HTERT RPE-1 (cell line): ENCODE results near the gene CD81.

Experiments
- in situ Hi-C: fragments of 300-500 bp; cut with MboI; formaldehyde crosslinking; loops from 4 replicates; pipeline ENCODE4 v1.14.3; 2020; ENCODE audit warnings: low sequenced_read_pairs

Gene CD81

DNA sequence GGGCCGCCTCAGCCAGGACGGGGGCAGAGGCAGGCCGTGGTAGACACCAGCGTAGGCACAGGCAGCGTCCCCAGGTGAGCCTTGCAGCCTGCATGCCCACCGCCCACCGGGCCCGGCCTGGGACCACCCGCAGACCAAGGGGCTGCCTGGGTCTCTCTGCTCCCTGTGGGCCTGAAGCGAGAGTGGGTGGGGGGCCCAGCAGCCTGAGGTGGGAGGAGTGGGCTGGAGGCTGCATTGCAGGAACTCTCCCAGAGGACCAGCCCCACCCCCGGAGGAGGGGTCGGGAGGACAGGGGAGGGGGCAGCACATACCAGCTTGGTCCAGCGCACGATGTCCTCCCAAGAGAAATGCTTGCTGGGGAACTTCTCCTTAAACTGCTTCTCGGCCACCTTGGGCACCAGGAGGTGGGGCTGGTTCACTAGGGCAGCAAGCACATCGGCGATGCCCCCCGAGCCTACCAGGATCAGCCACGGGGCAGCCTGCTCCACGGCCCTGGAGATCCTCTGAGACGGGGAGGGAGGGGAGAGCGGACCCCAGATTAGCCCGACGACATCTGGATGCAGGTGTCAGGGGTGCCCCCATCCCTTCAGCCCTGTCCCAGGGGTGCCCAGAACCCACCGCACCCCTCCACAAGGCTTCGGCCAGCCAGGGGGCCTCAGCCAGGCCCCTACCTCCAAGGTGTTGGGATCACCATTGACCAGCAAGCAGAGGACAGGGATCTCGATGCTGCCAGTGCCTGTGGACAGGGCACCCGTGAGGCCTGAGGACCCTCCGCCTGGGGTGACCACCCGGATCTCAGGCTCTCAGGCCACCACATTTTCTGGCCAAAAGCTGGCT lies 41.0 kb downstream of the CD81 start:
- in situ Hi-C loops: no loop called here

DNA sequence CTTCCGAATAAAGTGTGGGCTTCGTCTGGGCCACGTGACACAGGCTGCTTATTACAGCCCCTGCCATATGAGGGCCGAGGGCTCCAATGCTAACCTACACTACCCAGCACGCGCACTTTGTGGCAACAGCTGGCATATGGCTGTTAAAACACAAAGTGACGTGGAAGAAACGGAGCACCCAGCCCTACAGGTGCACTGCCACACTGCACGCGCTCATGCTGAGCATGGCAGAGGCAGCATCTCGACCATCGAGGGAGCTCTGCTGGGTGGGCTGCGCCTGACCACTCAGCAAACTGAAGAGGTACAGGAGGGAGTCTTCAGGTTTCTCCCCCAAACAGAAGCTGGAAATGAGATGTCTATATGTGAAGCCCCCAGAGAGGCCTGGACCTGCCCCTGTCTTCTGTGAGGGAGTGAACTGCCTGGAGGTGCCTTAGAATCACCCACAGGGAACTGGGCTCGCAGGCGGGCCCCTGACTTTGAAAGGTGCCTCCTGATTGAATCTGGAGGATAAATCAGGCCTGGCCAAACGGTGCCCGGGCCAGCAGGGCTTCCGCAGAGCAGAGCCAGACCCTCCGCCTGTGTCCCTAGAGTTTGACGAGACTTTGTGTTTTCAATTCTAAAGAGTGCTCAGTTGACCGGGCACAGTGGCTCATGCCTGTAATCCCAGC lies 41.7 kb downstream of the CD81 start:
- in situ Hi-C loops: no loop called here

DNA sequence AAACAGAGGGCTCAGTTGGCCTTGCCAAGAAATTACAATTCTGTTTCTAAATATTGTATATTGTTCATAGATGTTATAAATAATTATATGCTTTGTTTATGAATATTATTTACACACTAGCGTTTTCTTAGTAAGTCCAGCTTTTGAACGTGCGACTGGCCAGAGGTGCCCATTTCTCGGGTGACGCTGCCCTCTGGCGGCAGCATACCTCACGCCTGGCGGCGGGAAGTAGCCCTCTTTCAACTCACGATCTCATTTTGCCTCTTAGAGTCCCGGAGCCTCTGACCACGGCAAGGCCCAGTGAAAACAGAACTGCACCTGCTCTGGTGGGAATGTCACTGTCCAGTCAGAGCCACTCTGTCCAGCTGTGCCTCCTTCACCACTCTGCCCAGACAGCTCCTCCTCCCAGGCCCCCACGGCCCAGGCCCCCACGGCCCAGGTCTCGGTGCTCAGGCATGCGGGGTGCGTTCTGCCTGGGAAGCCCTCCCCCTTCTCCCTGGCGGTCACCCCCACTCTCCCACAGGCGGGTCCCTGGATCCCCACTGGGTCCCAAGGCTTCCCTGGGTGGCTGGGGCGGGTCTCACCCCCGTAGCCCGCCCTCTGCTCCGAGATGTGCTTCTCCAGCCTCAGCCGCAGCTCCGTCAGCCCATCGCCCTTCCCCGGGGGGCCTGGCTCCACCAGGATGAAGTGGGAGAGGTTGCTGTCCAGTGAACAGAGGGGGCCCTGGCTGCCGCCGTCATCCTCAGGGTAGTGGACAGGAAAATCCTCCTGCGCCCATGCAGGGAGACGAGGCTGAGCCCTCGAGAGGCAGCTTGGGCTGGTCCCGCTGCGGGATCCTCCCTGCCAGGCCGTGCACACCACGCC lies 42.8 kb downstream of the CD81 start:
- in situ Hi-C loops: no loop called here

DNA sequence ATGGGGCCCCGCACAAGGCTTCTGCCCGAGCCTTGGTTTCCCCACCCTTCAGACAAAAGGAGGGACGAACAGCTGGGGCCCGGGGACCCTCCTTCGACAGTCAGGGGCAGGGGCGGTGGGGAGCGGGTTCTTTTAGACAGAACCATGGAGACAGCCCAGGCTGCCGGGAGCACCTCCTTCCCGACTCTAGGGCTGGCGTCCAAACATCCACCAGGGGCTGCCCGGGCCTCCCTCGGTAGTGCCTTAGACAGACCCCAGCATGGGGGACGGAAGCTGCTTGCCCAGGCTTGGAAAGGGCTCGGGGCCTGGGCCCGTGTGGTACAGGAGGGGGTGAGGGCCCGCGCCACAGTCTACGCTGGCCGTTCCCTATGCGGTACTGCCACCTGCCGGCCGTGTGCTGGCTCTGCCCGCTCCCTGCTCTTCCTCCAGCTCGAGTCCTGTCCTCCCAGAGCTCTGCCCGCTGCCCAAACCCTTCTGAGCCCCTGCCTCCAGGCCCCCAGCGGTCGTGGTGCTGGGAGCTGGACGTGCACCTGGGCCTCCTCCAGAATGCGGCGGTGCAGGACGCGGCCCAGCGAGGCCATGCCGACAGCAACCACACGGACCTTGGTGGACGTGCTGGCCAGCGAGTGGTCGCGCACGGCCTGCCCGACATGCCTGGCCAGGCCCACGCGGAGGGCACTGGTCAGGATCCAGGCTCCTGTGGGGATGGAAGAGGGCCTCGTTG lies 43.6 kb downstream of the CD81 start:
- in situ Hi-C loops: no loop called here

DNA sequence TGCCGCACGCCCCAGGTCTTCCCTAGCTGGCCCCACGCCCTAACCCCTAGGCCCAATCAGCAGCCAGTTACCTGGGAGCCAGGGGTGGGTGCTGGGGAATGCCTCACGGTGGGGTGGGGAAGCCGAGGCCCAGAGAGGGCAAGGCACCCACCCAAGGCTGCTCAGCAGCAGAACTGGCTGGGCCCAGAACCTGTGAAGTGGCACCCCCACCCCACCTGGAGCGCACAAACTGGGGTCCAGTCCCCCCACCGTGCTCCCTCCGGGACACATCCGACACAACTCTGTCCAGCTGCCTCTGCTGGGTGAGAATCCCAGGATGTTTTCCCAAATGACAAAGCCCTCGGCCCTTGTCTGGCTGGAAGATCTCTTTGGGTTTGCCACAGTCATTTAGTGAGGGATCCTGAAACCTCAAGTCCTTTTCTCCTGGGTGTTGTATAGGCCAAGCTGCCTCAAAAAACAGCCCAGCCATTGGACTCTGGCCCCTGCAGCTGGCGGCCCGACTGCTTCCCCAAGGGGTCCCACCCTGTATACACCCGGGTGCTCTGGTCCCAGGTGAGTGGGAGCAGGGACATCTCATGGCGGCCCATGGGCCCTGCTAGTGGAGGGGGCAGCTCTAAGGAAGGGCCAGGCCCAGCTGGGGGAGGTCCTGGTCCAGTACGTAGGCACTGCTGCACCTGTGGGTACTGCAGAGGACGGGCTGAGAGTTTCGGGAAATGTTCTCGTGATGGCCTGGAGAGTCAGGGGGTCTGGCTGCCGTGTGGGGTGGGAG lies 44.3 kb downstream of the CD81 start:
- in situ Hi-C loops: no loop called here

DNA sequence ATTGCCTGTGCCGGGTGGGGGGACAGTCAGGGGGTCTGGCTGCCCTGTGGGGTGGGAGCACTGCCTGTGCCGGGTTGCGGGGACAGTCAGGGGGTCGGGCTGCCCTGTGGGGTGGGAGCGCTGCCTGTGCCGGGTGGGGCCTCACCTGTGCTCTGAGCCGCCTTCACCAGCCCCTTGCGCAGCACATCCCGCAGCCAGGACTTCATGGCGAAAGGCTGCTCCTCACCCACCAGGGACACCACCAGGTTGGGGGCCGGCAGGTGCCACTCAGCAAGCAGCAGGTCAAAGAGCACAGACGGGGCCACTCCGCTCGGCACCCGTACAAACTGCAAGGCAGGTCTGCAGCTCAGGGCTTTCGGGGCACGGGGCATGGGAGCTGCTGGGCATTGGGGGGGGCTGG lies 44.9 kb downstream of the CD81 start:
- in situ Hi-C loops: no loop called here

DNA sequence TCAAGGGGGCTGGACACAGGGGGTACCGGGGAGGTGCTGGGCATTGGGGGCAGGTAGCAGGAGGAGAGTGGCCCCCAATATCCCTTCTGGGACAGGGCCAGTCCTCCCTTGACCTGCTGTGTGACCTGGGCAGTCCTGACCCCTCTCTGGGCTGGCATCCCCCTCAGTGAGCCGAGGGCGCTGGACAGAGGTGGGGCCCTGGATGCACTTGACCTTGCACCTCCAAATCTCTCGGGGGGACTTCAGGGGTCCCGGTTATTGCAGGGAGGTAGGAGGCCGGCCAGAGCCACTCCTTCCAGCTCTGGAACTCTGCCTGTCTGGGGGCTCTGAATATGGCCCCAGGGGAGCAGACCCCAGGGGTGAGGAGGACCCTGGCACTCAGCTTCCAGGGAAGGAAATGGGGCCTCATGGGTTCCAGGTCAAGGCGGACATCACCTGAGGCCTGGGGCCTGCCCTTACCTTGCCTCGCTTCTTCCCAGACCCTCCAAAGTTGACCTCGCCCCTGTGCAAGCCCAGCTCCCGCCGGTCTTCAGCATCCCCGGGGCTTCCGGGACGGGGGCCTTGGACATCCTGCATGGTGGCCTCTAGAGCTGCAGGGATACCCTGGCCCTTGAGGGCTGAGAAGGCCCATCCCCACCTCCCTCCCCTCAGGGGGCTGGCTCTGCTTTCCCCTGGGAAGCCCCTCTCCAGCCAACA lies 45.5 kb downstream of the CD81 start:
- in situ Hi-C loops: no loop called here

DNA sequence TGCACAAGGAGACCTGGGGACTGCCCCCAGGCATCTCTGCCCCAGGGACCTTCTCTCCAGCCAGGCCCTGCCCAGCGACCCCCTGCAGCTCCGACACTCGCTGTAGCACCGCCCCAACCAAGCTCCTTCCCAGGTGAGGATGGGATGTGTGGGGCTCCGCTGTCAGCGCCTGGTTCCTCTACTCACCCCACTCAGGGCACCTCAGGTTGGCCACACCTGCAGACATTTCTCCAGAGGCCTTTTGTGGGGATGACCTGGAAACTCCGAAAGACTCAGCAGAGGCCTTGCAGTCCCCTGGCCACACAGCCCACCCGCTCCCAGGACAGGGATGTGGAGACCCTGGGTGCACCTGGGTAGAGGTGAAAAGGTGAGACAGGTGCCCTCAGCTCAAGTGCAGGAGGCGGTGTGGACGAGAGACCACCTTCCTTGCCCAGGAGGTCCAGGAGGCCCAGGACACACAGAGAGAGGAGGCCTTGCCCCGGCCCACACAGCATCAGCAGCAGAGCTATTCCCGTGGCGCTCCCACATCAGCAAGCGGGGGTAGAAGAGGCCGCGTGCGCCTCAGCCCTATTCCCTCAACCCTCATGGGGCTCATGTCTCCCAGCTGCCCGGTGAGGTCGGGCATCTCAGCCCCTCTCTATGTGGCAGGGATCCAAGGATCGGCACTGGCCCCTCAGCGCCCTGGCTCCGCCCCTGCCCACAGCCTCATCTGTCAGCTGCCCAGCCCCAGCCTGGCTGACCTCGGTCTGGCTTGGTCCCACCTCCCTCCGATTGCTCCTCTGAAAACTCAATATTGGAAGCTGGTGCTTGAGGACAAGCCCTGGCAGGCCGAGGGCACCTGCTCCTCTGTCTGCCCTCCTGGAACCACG lies 46.3 kb downstream of the CD81 start:
- in situ Hi-C loops: no loop called here

DNA sequence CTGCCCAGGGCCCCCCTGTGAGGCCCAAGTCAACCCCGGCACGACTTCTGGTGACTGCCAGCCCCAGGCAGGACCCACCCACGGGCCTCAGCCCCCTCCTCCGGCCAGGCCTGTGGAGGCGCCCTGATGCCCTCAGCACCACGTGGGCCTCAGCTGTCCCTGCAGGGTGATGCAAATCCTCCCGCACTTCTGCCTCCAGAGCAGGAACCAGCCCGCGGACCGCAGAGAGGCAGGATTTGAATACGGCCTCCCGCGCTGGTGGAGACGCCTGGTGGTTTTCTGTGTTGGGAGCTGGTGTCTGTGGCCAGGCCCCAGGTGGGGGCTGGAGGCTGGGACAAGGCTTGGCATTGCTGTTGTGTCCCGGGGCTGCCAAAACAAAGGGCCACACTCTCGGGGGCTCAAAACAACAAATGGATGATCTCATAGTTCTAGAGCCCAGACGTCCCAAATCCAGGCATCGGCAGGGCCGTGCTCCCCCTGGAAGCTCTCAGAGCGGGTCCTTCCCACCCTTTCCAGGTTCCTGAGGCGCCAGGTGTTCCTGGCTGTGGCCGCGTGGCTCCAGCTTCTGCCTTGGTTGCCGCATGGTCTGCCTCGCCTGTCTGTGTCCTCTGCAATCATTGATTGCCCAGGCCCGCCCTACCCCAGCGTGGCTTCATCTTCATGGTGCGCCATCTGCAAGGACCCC lies 47.8 kb downstream of the CD81 start:
- in situ Hi-C loops: no loop called here

DNA sequence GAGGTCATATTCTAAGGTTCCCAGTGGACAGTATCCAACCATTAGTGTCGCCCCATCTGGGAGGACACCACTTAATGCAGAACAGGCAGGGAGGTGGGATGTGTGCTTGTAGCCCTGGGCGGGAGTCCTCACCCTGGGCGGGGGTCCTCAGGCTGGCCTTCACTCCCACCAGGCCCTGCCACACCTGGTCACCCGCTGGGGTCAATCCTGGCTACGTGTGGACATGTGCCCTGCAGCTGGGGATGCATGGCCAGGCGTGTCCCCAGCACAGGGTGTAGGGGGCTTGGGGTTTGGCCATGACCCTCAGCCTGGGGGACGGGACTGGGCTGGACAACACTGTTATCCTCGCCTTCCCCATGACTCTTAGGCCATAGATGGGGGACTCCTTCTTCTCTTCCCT lies 48.4 kb downstream of the CD81 start:
- in situ Hi-C loops: no loop called here

DNA sequence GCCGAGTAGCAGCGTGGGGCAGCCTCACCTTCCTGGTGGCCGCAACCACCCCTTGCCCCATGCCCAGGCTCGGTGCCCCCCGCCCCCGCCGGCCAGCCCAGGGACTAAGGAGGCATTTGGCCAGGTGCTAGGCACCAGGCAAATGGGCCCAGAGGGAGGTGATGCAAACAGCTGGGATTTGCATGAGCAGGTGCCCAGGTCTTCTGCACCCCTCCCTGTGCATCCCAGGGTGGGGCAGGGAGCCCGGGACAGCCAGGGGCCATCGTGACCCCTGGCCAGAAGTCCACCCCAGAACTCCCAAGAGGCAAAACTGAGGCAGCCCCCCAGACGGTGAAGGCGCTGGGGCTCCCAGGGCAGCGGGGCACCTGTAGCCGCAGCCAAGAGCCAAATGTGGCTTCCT lies 49.1 kb downstream of the CD81 start:
- in situ Hi-C loops: no loop called here

DNA sequence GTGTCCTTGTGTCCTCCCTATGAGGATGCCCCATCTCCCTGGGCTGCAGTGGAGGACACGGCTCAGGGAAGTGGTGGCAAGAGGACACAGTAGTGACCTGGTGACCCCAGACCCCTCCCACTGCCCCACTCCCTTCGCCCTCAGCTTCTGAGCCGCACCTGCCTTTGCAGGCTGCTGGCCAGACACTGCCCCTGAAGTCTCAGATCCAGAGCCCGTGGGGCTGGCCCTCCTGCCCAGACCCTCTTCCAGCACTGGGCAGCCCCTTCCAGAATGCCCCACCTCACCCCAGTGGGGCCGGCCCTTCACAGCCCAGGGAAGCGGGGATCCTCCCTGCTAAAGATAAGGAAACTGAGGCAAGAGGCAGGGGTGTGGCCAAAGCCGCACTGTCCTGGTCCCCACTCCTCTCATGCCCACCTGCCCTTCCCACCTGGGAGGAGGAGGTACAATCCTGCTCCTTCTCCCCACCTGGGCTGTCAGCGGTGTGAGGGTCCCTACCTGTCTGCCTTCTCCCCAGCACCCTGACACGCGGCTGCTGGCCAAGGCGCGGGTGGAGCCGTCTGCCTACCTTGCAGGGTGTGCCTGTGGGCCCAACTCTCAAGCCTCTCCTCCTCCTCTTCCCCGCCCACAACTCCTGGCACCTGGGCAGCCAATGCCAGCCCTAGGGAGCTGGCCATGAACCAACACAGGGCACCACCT lies 49.9 kb downstream of the CD81 start:
- in situ Hi-C loops: no loop called here

DNA sequence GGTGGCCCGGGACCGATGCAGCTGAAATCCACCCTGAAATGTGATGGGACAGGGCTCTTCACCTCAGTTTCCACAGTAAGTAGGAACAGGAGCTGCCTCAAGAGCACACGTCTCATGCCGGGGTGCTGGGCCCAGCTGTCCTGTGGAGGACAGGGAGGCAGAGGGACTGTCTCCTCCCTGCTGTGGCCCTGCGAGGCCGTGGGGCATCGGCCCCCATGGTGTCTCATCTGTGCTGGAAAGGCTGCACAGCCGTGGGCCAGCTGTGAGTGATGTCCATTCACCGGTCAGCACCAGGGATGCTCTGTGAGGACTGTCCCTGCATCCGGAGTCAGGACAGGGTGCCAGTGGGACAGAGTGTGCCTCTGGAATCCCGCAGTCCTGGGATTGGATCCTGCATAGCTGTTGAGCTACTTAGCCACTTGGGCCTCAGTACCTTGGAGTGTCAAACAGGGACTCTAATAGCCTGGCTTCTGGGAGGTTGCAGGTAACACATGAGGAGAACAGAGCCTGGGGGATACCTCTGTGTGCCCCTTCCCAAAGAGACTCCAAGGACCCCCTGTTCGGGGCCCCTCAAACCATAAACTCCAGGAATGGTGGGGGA lies 50.7 kb downstream of the CD81 start:
- in situ Hi-C loops: no loop called here

DNA sequence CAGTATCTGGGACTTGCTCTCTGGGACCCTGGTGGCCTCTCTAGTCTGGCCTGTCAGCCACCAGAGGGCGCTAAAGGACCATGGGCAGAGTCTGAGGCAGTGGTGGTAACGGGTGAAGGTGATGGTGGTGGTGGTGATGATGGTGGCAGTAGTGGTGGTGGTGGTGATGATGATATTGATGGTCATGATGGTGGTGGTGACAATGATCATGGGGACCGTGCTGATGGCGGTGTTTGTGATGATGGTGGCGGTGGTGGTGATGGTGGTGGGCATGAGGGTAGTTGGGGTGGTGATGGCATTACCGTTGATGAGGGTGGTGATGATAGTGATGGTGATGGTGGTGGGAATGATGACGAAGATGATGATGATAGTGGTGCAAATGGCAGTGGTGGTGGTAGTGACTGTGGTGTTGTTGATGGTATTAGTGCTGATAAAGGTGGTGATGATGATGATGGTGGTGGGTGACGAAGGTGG lies 51.2 kb downstream of the CD81 start:
- in situ Hi-C loops: no loop called here

DNA sequence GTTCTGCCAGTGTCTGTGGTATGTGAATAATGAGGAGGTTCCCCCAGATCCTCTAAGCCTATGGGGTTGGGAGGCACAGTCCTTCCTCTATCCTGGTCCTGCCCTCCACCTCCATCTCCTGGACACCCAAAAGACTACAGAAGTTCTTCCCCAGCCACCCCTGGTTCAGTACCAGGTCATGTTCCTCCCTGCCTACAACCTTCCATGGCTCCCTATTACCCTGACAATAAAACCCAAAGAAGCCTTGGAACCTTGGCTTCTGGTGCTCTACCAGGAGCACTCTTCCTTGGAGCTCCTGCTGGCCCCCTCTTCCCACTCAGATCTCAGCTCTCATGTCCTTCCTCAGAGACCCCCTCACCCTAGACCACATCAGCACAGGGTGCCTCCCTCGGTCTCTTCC lies 54.3 kb downstream of the CD81 start:
- in situ Hi-C loops: no loop called here

DNA sequence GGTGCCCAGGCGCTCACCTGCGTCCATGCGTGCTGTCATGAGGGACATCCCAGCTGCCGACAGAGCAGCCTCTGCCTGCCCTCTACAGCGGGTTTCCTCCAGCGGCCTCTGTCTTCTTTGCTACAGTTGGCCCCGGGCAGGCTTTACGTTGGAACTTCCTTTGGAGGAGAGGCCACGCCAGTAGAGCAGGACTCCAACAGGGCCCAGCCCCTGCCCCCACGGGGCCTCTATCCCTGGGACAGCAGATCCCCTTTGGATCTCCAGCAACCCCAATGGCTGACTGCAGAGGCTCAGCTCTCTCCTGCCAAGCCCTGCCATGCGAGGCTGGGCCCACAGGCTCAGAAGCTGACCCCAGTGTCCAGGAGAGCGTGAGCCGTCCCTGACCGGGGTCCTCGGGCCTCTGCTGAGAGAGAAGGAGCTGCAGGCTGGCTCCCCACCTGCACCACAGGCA lies 55.1 kb downstream of the CD81 start:
- in situ Hi-C loops: no loop called here

DNA sequence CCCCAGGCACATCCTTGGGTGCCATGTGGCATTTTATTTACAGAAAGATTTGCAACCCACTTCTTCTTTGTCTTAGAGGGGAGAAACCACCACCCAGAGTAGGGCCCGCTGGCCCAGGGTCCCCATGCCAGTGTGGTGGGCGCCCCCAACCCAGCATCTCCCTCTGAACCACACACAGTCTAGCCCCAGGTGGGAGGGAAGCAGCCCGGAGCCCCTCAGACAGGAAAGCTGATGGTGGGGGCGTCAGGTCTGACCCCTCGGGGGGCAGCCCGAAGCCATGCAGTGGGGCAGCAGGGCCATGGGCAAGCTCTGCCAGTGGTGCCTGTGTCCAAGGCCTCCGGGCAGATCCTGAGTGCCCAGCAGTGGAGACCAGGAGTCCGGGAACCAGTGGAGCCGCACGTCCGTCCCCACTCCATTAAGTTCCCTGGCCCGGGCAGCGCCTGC lies 55.5 kb downstream of the CD81 start:
- in situ Hi-C loops: no loop called here
